G401.6 (cell line): ENCODE results near the gene SLC46A2.

Experiments used
- FAIRE-seq: peaks from 2 replicates; lab custom pipeline; 2012; peaks lifted over from hg19 to GRCh38; lab: Jason Lieb, UNC

SLC46A2 gene

GRCh38 chr9:112890106-112891081 lies at the start of gene SLC46A2:
Gene SLC46A2 (minus strand): TSS chr9:112890876. CDS start chr9:112890681, 195 bp downstream.
- no peak for FAIRE-seq

GRCh38 chr9:112939418-112939817 lies 48.7 kb upstream of the SLC46A2 start:
- FAIRE-seq, result no peak

GRCh38 chr9:112933696-112934095 lies 43.0 kb upstream of the SLC46A2 start:
- FAIRE-seq, result no peak

- no peak for FAIRE-seq
These were observed 34.5 kb upstream of the SLC46A2 start for GRCh38 chr9:112925058-112925641.

GRCh38 chr9:112921549-112921948 lies 30.9 kb upstream of the SLC46A2 start:
- FAIRE-seq, result no peak

GRCh38 chr9:112917987-112918362 lies 27.3 kb upstream of the SLC46A2 start:
- FAIRE-seq, result no peak

GRCh38 chr9:112917047-112917986 lies 26.6 kb upstream of the SLC46A2 start:
- FAIRE-seq, result no peak

- FAIRE-seq, result no peak
These were observed 23.8 kb upstream of the SLC46A2 start for GRCh38 chr9:112914524-112914923.

GRCh38 chr9:112913326-112913725 lies 22.6 kb upstream of the SLC46A2 start:
- FAIRE-seq, result no peak

GRCh38 chr9:112912636-112913035 lies 22.0 kb upstream of the SLC46A2 start:
- FAIRE-seq, result no peak

- no peak for FAIRE-seq
These were observed 21.1 kb upstream of the SLC46A2 start for GRCh38 chr9:112911736-112912135.

GRCh38 chr9:112905084-112905483 lies 14.4 kb upstream of the SLC46A2 start:
- no peak for FAIRE-seq

- FAIRE-seq, result no peak
These were observed 10.2 kb upstream of the SLC46A2 start for GRCh38 chr9:112900901-112901300.

GRCh38 chr9:112900488-112900887 lies 9.8 kb upstream of the SLC46A2 start:
- no peak for FAIRE-seq

GRCh38 chr9:112898872-112899311 lies 8.2 kb upstream of the SLC46A2 start:
- FAIRE-seq, result no peak

- FAIRE-seq, result no peak
These were observed 5.5 kb upstream of the SLC46A2 start for GRCh38 chr9:112896131-112896530.

- FAIRE-seq, result no peak
These were observed 4.0 kb upstream of the SLC46A2 start for GRCh38 chr9:112894699-112895098.

- FAIRE-seq, result no peak
These were observed 3.4 kb upstream of the SLC46A2 start for GRCh38 chr9:112894041-112894440.

GRCh38 chr9:112892981-112893380 lies 2.3 kb upstream of the SLC46A2 start:
- FAIRE-seq, result no peak

- no peak for FAIRE-seq
These were observed 845 bp upstream of the SLC46A2 start for GRCh38 chr9:112891521-112891920.

- FAIRE-seq, result no peak
These were observed 3.3 kb downstream of the SLC46A2 start for GRCh38 chr9:112887381-112887780.

- no peak for FAIRE-seq
These were observed 4.3 kb downstream of the SLC46A2 start for GRCh38 chr9:112886351-112886750.
